ENCODE data around the gene HNRNPA3.

- no peak for TF ChIP-seq CTCF (IDR thresholded peaks at IDR 0.05)
- TF ChIP-seq POLR2A (IDR thresholded peaks at IDR 0.05) = no peak
These were observed 29.8 kb downstream of the HNRNPA3 start for GRCh38 chr2:177242121-177242987.
